Neural cell (in vitro differentiated cells): ENCODE results near the gene SND1. TPM values are rescaled to one million over a fixed set of nuclear protein-coding genes. Genes with fewer than 3 reads are reported as not detected.

ENCODE experiments used
- H2AFZ ChIP-seq: fragments of 200-600, 300-800 bp; sonication (generic), shearing (Covaris generic); 2 replicates; pipeline ENCODE4 v1.6.0; 2014; ENCODE audit warnings: low read depth, mild to moderate bottlenecking, antibody characterized with exemption, low read length, moderate library complexity
- H3F3A ChIP-seq: fragments of 200-600 bp; shearing (Covaris generic); 2 replicates; pipeline ENCODE4 v1.6.1; 2016; ENCODE audit warnings: mild to moderate bottlenecking, moderate library complexity, mixed read lengths, antibody characterized with exemption, low read length; ENCODE audit not compliant: insufficient read depth, poor library complexity, severe bottlenecking
- H3K27ac ChIP-seq: fragments of 200-600, 300-800 bp; sonication (generic), shearing (Covaris generic); 2 replicates; pipeline ENCODE4 v1.5.1; 2014; ENCODE audit warnings: mild to moderate bottlenecking, low read length, moderate library complexity
- H3K27me3 ChIP-seq: fragments of 300-800, 200-600 bp; sonication (generic), shearing (Covaris generic); 2 replicates; pipeline ENCODE4 v1.6.0; 2014; ENCODE audit warnings: mild to moderate bottlenecking, low read depth, low read length, moderate library complexity; ENCODE audit not compliant: insufficient read depth
- H3K36me3 ChIP-seq: fragments of 300-800, 200-600 bp; sonication (generic), shearing (Covaris generic); 2 replicates; pipeline ENCODE4 v1.5.1; 2014; ENCODE audit warnings: mild to moderate bottlenecking, antibody characterized with exemption, low read length, moderate library complexity; ENCODE audit not compliant: insufficient read depth
- H3K4me2 ChIP-seq: fragments of 300-800, 200-600 bp; sonication (generic), shearing (Covaris generic); 2 replicates; pipeline ENCODE4 v1.6.0; 2014; ENCODE audit warnings: mild to moderate bottlenecking, low read length
- H3K4me3 ChIP-seq: fragments of 300-800, 200-600 bp; sonication (generic), shearing (Covaris generic); 2 replicates; pipeline ENCODE4 v1.5.1; 2014; ENCODE audit warnings: mild to moderate bottlenecking, low read length, moderate library complexity
- H3K79me2 ChIP-seq: fragments of 200-600 bp; shearing (Covaris generic); replicated peaks from 2 replicates; pipeline ENCODE4 v1.6.0; 2014; ENCODE audit warnings: mild to moderate bottlenecking, low read length, moderate library complexity; ENCODE audit not compliant: insufficient read depth
- H3K9ac ChIP-seq: fragments of 300-800, 200-600 bp; sonication (generic), shearing (Covaris generic); 2 replicates; pipeline ENCODE4 v1.6.1; 2016; ENCODE audit warnings: mild to moderate bottlenecking, low read length, mixed read lengths
- H3K9me2 ChIP-seq: fragments of 200-600 bp; shearing (Covaris generic); 2 replicates; pipeline ENCODE4 v1.6.1; 2016; ENCODE audit warnings: mild to moderate bottlenecking, low read length, mixed read lengths; ENCODE audit not compliant: insufficient read depth
- H3K9me3 ChIP-seq: fragments of 200-600, 300-800 bp; sonication (generic), shearing (Covaris generic); 2 replicates; pipeline ENCODE4 v1.6.1; 2016; ENCODE audit warnings: mild to moderate bottlenecking, mixed run types, low read length, moderate library complexity, mixed read lengths
- H4K20me1 ChIP-seq: fragments of 200-600 bp; shearing (Covaris generic); 2 replicates; pipeline ENCODE4 v1.6.1; 2016; ENCODE audit warnings: mild to moderate bottlenecking, mixed run types; ENCODE audit not compliant: insufficient read depth
- CTCF ChIP-seq: fragments of 450-650 bp; IDR thresholded peaks from 2 replicates; pipeline ENCODE4 v1.5.1; 2014; ENCODE audit warnings: antibody characterized with exemption, mild to moderate bottlenecking, moderate library complexity; ENCODE audit not compliant: poor library complexity, severe bottlenecking
- EP300 ChIP-seq: fragments of 450-650 bp; conservative IDR thresholded peaks from 2 replicates; pipeline ENCODE4 v1.6.1; 2014; ENCODE audit warnings: antibody characterized with exemption, mild to moderate bottlenecking, moderate library complexity; ENCODE audit not compliant: poor library complexity, severe bottlenecking
- EZH2 ChIP-seq: fragments of 200-600, 300-800 bp; shearing (Covaris generic), sonication (generic); IDR thresholded peaks from 2 replicates; pipeline ENCODE4 v1.6.1; 2014; ENCODE audit warnings: antibody characterized with exemption, low read length, borderline replicate concordance, mild to moderate bottlenecking; ENCODE audit not compliant: insufficient read depth, poor library complexity, severe bottlenecking
- MXI1 ChIP-seq: fragments of 450-650 bp; conservative IDR thresholded peaks from 2 replicates; pipeline ENCODE4 v1.6.1; 2014; ENCODE audit warnings: antibody characterized with exemption, mild to moderate bottlenecking; ENCODE audit not compliant: poor library complexity, severe bottlenecking
- POLR2AphosphoS5 ChIP-seq: IDR thresholded peaks from 2 replicates; pipeline ENCODE4 v1.6.1; 2012
- RAD21 ChIP-seq: fragments of 450-650 bp; conservative IDR thresholded peaks from 2 replicates; pipeline ENCODE4 v1.6.1; 2014; ENCODE audit warnings: antibody characterized with exemption, mild to moderate bottlenecking, moderate library complexity
- REST ChIP-seq: IDR thresholded peaks from 2 replicates; pipeline ENCODE4 v1.6.1; 2012; ENCODE audit warnings: borderline replicate concordance
- SMC3 ChIP-seq: fragments of 450-650 bp; conservative IDR thresholded peaks from 2 replicates; pipeline ENCODE4 v1.6.1; 2014; ENCODE audit warnings: antibody characterized with exemption, mild to moderate bottlenecking, moderate library complexity; ENCODE audit not compliant: poor library complexity
- TAF1 ChIP-seq: IDR thresholded peaks from 2 replicates; pipeline ENCODE4 v1.6.1; 2012; ENCODE audit warnings: low read depth
- polyA plus RNA-seq: library from polyadenylated mRNA; depleted of rRNA; stranded (reverse); fragments of >200 nt; gene quantifications from 2 replicates; pipeline ENCODE4 v1.2.3, GENCODE V29; 2014

SND1 gene
- polyA plus RNA-seq, 1 donor from 2014 or later = 37.4 TPM

GRCh38 chr7:127824682-127825081 is 172.7 kb downstream of the SND1 start:
- H3K9me2 ChIP-seq = no peaks in the 10 kb centered on the region
- H3K27ac ChIP-seq = no peak overlapping the region
- H3K4me3 ChIP-seq = no peak overlapping the region
- H4K20me1 ChIP-seq = no peaks in the 10 kb centered on the region
- TF ChIP-seq CTCF = no peak
- no peak for TF ChIP-seq RAD21
- no peak for TF ChIP-seq MXI1
- no peak for TF ChIP-seq TAF1
- TF ChIP-seq SMC3 = no peak
- no peak for TF ChIP-seq POLR2AphosphoS5
- H3K9me3 ChIP-seq = no peaks in the 10 kb centered on the region
- H3K79me2 ChIP-seq = no peaks in the 10 kb centered on the region
- no peak overlapping the region for H3K9ac ChIP-seq
- H3F3A ChIP-seq = peaks cover 6% of the 10 kb centered on the region
- no peaks in the 10 kb centered on the region for H3K36me3 ChIP-seq
- no peak overlapping the region for H3K4me2 ChIP-seq
- H2AFZ ChIP-seq = no peak overlapping the region
- no peaks in the 10 kb centered on the region for H3K27me3 ChIP-seq

- Histone ChIP-seq H3K4me3 (no peak overlapping the region), H3K9ac (no peak overlapping the region), H3K9me2 (no peaks in the 10 kb centered on the region), H3F3A (no peaks in the 10 kb centered on the region), H2AFZ (no peak overlapping the region), H3K27me3 (no peaks in the 10 kb centered on the region), H3K9me3 (no peaks in the 10 kb centered on the region), H3K79me2 (no peaks in the 10 kb centered on the region), H3K27ac (no peak overlapping the region), H4K20me1 (no peaks in the 10 kb centered on the region), H3K36me3 (no peaks in the 10 kb centered on the region), H3K4me2 (no peak overlapping the region)
- TF ChIP-seq POLR2AphosphoS5 (no peak), SMC3 (no peak), RAD21 (no peak), EZH2 (no peak), REST (no peak), EP300 (no peak)
Measured at GRCh38 chr7:127828843-127829500, 177.0 kb downstream of the SND1 start.
